ENCODE data around the gene TOX3.

TOX3 gene

DNA sequence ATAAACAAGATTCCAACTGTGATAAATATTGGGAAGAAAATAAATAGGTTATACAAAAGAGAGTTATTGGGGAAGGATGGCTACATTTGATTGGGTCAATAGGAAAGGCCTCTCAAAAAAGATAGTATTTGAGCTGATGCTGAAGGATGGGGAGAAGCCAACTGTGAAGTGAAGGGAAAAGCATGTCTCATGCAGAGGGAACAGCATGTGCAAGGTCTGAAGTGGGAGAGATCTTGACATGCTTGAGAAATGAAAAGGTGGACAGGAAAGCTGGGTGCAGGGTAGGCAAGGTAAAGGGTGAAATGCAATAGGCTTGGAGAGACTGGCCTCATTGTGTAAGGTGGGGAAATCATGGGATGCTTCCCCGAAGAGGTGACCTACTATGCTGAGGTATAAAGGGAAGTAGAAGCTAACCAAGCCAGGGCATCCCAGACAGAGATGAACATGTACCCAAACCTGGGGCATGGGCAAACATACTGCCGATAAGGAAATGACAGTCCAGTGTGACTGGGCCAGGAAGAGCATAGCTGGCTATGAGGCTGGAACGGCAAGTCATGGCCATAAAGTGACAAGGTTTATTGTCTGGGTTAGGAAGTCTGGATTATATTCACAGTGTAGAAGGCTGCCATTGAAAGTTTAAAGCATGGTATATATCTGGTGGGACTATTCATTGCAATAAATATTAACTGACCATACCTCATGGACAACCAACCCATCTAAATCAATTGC is 91.2 kb downstream of the TOX3 start:
- no peak for DNase-seq (ENCODE audit: low spot score)
- in situ Hi-C loops (cut with MboI; ENCODE audit: low sequenced_read_pairs, unreplicated experiment), result no loop called here
- TF ChIP-seq CTCF (IDR thresholded peaks at IDR 0.05; ENCODE audit: borderline replicate concordance, control extremely low read depth, extremely low read depth, insufficient read depth, missing control alignments), result no peak

DNA sequence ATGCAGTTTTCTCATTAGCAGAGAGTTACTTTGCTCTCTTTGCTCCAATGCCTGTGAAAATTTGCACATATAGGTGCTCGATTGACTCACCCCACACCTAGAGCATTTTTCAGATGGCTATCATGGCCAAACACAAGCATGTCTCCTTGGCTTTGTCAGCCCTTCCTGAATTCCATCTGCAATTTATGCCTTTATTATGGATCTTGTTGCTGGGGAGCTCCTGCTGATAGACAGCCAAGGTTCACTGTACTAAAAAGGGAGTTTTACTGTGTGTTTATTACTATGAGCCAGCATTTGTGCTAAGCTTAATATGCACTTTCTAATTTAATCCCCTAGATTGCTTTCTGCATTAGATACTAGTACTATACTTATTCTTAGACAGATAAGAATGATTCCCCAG is 93.3 kb downstream of the TOX3 start:
- TF ChIP-seq CTCF (IDR thresholded peaks at IDR 0.05; ENCODE audit: borderline replicate concordance, control extremely low read depth, extremely low read depth, insufficient read depth, missing control alignments), result no peak
- in situ Hi-C loops (cut with MboI; ENCODE audit: low sequenced_read_pairs, unreplicated experiment), result no loop called here
- DNase-seq (ENCODE audit: low spot score), result no peak

- no peak for DNase-seq (ENCODE audit: low spot score)
- TF ChIP-seq CTCF (IDR thresholded peaks at IDR 0.05; ENCODE audit: borderline replicate concordance, control extremely low read depth, extremely low read depth, insufficient read depth, missing control alignments), result no peak
- in situ Hi-C loops (cut with MboI; ENCODE audit: low sequenced_read_pairs, unreplicated experiment), result no loop called here
These were observed 94.9 kb downstream of the TOX3 start for GRCh38 chr16:52451971-52452421.

GRCh38 chr16:52450916-52451315 is 96.0 kb downstream of the TOX3 start:
- DNase-seq (ENCODE audit: low spot score), result no peak
- in situ Hi-C loops (cut with MboI; ENCODE audit: low sequenced_read_pairs, unreplicated experiment), result no loop called here
- no peak for TF ChIP-seq CTCF (IDR thresholded peaks at IDR 0.05; ENCODE audit: borderline replicate concordance, control extremely low read depth, extremely low read depth, insufficient read depth, missing control alignments)

- in situ Hi-C loops (cut with MboI; ENCODE audit: low sequenced_read_pairs, unreplicated experiment), result no loop called here
- no peak for DNase-seq (ENCODE audit: low spot score)
- no peak for TF ChIP-seq CTCF (IDR thresholded peaks at IDR 0.05; ENCODE audit: borderline replicate concordance, control extremely low read depth, extremely low read depth, insufficient read depth, missing control alignments)
These were observed 96.7 kb downstream of the TOX3 start for GRCh38 chr16:52450241-52450640.

- in situ Hi-C loops (cut with MboI; ENCODE audit: low sequenced_read_pairs, unreplicated experiment), result no loop called here
- TF ChIP-seq CTCF (IDR thresholded peaks at IDR 0.05; ENCODE audit: borderline replicate concordance, control extremely low read depth, extremely low read depth, insufficient read depth, missing control alignments), result no peak
- DNase-seq (ENCODE audit: low spot score), result no peak
These were observed 100.9 kb downstream of the TOX3 start for GRCh38 chr16:52446080-52446479.

Measured in GM13976 (cell line).